Thyroid gland (tissue), 4 donors: Measurements from ENCODE around the gene EML2.

Experiments used
- CTCF ChIP-seq, 6 experiments: fragments of 200-600 bp in 3 of 6; fragments of 450-650 bp in 3 of 6; sonication (generic) in 3 of 6; IDR thresholded peaks; one replicate each; pipeline ENCODE4 v1.5.1; 2016 to 2019; ENCODE audit warnings: antibody characterized with exemption in 6 of 6, mild to moderate bottlenecking in 2 of 6, inconsistent platforms in 1 of 6, moderate library complexity in 1 of 6
- POLR2A ChIP-seq, 2 donors: fragments of 450-650 bp; IDR thresholded peaks; one replicate each; pipeline ENCODE4 v1.6.1; 2017; ENCODE audit warnings: antibody characterized with exemption in 2 of 2, mild to moderate bottlenecking in 2 of 2, moderate library complexity in 1 of 2

- peak in 1 of 2 donors; percentile 20 for TF ChIP-seq POLR2A (IDR thresholded peaks at IDR 0.05)
- no peak for TF ChIP-seq CTCF (IDR thresholded peaks at IDR 0.05)
Observed at GRCh38 chr19:45638930-45639729, at the start of gene EML2.
